BLaER1 (cell line): ENCODE measurements around the gene ADGRA1.
"Not testable (repeated sequence)": the region's sequence is repeated elsewhere in the genome, so short reads cannot be mapped to it uniquely, and the experiment has no call there.

ENCODE experiments used
- H3K27ac ChIP-seq: shearing (Covaris generic); formaldehyde crosslinking; 2 replicates; pipeline ENCODE4 v1.8.1; 2022
- H3K27me3 ChIP-seq: shearing (Covaris generic); formaldehyde crosslinking; 2 replicates; pipeline ENCODE4 v1.8.1; 2022
- H3K36me3 ChIP-seq: shearing (Covaris generic); formaldehyde crosslinking; 2 replicates; pipeline ENCODE4 v1.8.1; 2022
- H3K4me1 ChIP-seq: shearing (Covaris generic); formaldehyde crosslinking; 2 replicates; pipeline ENCODE4 v1.8.1; 2022
- H3K4me2 ChIP-seq: shearing (Covaris generic); formaldehyde crosslinking; 2 replicates; pipeline ENCODE4 v1.8.1; 2022
- H3K4me3 ChIP-seq: shearing (Covaris generic); formaldehyde crosslinking; 2 replicates; pipeline ENCODE4 v1.8.1; 2022
- H3K9ac ChIP-seq: shearing (Covaris generic); formaldehyde crosslinking; 2 replicates; pipeline ENCODE4 v1.8.1; 2022
- H3K9me3 ChIP-seq: shearing (Covaris generic); formaldehyde crosslinking; 2 replicates; pipeline ENCODE4 v1.8.1; 2022
- H4K20me1 ChIP-seq: shearing (Covaris generic); formaldehyde crosslinking; 2 replicates; pipeline ENCODE4 v1.8.1; 2022
- Cebpa-rat ChIP-seq: shearing (Covaris generic); IDR thresholded peaks from 2 replicates; pipeline ENCODE4 v1.8.1; 2022

ADGRA1 gene

DNA sequence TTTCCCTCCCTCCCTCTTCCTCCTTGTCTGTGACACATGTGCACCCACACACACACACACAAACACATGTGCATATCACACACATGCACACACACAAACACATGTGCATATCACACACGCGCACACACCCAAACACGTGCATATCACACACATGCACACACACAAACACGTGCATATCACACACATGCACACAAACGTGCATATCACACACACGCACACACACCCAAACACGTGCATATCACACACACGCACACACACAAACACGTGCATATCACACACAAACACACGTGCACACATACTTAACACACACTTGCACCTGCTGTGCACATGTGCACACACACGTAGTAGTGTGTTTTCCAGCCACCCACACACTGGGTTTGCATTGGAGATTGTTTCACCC is 42.9 kb downstream of the ADGRA1 start:
- H3K27ac ChIP-seq: no peak overlapping the region
- 0 out of 2 replicates have a peak, but pooled peaks cover 8% of the 10 kb centered on the region for H3K9me3 ChIP-seq
- H3K4me2 ChIP-seq: peak overlapping the region; percentile 82
- TF ChIP-seq Cebpa-rat: no peak
- no peaks in the 10 kb centered on the region; the same call in 1 of the 2 replicates for H3K27me3 ChIP-seq
- peaks cover 56% of the 10 kb centered on the region for H3K4me1 ChIP-seq
- H3K9ac ChIP-seq: no peak overlapping the region
- H4K20me1 ChIP-seq: peaks cover 19% of the 10 kb centered on the region
- H3K36me3 ChIP-seq: no peaks in the 10 kb centered on the region
- H3K4me3 ChIP-seq: no peak overlapping the region

DNA sequence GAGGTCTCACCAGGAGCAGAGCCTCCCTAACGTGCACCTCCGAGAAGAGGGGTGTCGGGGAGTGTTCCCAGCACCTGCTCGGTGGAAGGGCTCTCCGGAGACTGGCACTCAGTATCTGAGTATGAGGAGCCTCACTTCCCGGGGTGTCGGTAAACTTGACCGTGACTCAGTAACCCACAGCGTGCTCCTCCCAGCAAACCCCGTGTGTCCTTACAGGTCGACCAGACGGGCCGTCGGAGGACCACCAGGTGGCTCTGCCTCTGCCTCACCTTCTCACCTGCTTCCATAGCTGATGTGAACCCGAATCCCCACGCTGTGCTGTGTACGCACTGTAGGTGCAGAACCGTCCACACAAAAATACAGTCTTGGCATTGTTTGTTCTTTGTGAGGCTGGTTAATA is 43.3 kb downstream of the ADGRA1 start:
- Histone ChIP-seq H3K4me1 (peaks cover 56% of the 10 kb centered on the region), H3K4me3 (no peak overlapping the region), H3K36me3 (no peaks in the 10 kb centered on the region), H4K20me1 (peaks cover 19% of the 10 kb centered on the region), H3K9me3 (0 out of 2 replicates have a peak, but pooled peaks cover 8% of the 10 kb centered on the region), H3K27ac (peak overlapping the region; percentile 12; the same call in 1 of the 2 replicates), H3K27me3 (no peaks in the 10 kb centered on the region; the same call in 1 of the 2 replicates), H3K4me2 (peak overlapping the region; percentile 82), H3K9ac (no peak overlapping the region)
- TF ChIP-seq Cebpa-rat: no peak

DNA sequence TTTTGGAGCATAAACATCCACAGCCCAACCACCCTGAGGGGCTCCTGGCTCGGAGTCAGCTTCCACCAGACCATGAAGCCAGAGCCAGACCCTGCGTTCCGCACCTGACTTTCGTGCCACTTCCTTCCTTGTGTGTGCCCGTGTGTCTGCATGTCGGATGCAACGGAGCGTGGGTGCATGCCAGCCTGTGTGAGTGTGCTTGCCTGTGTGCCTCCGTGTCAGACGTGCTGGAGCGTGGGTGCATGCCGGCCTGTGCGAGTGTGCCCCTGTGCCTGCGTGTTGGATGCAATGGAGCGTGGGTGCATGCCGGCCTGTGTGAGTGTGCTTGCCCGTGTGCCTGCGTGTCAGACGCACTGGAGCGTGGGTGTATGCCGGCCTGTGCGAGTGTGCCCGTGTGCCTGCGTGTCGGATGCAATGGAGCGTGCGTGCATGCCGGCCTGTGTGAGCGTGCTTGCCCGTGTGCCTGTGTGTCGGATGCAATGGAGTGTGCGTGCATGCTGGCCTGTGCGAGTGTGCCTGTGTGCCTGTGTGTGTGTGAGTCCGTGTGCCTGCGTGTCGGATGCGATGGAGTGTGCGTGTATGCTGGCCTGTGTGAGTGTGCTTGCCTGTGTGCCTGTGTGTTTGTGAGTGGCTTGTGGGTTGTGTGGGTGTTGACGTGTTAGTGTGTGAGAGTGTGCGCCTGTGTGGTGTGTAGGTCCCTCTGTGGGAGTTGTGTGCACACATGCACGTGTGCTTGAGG is 44.2 kb downstream of the ADGRA1 start:
- Histone ChIP-seq H3K4me3 (no peak overlapping the region), H3K4me1 (peaks cover 61% of the 10 kb centered on the region), H3K4me2 (peak overlapping the region; percentile 82), H3K9ac (no peak overlapping the region), H3K27me3 (no peaks in the 10 kb centered on the region), H3K36me3 (no peaks in the 10 kb centered on the region), H3K27ac (0 out of 2 replicates have a peak overlapping the region, but pooled peaks have one; percentile 16), H3K9me3 (0 out of 2 replicates have a peak, but pooled peaks cover 8% of the 10 kb centered on the region), H4K20me1 (peaks cover 19% of the 10 kb centered on the region)
- no peak for TF ChIP-seq Cebpa-rat

DNA sequence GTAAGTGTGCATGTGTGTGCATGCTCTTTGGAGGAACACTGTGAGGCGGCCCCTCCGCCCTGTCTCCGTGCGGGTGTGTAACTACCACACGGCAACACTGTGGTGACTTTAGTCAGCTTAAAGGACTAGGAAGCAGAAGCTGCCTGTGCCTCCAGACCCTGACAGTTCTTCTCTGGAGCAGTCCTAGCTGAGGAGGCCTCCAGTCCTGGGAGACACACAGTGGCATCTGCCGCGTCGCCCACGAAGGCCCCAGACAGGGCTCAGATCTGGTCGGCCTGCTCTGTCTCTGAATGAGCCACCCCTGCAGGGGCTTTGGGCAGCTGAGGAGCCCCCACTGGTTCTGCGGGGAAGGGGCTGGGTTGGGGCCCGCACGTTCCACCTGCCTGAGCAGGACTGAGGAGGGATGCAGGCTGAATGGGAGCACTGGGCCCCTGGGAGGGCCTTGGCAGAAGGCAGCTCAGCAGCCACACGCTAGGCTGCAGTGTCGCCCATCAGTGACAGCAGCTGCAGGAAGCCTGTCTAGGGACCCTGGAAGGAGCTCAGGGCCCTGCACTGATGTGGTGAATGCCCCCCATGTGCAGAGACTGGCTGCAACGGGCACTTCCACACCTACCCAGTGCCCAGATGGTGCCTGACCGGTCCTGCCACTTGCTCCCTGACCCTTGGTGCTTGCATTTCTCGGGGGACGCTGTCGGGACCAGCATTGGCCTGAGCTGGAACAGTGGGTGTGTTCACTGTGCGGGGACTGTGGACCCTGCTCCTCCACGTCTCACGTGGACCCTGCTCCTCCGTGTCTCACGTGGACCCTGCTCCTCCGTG is 45.0 kb downstream of the ADGRA1 start:
- peak overlapping the region; percentile 16; the same call in 1 of the 2 replicates for H3K27ac ChIP-seq
- 0 out of 2 replicates have a peak, but pooled peaks cover 8% of the 10 kb centered on the region for H3K9me3 ChIP-seq
- H3K4me3 ChIP-seq: no peak overlapping the region
- peaks cover 19% of the 10 kb centered on the region for H4K20me1 ChIP-seq
- H3K27me3 ChIP-seq: no peaks in the 10 kb centered on the region
- H3K36me3 ChIP-seq: no peaks in the 10 kb centered on the region
- H3K4me2 ChIP-seq: peak overlapping the region; percentile 82
- no peak overlapping the region for H3K9ac ChIP-seq
- peaks cover 67% of the 10 kb centered on the region for H3K4me1 ChIP-seq
- no peak for TF ChIP-seq Cebpa-rat

DNA sequence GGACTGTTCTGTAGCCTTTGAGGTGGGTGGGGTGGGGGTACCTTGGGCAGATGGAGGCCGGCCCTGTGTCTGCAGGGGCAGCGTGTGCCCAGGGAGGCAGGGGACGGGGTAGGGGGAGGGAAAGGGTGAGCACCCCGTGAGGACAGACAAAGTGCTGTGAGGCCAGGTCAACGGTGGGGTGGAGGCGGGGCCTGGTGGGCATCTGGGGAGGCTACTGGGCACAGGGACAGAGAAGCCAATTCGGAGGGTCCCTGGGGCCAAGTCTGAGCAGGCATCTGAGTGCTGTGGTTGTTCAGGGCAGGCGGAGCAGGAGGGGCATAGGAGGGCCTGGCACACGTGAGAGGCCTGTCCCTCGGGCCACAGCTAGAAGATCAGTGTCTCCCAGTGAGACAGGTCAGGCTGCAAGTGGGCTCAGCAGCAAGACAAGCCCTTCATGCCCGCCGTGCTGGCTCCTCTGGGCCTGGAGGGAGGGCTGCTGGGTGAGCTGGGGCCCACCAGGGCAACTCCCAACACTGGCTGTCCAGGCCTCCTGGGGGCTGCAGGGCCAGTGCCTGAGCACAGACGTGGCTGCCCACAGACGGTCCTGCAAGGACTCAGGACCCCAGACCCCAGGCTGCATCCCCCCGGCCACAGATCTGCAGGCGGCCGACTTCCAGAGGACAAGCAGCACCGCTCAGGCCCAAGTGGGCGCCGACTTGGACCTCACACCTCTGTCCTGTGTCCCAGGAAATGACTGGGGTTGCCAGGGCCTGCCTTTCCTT is 45.9 kb downstream of the ADGRA1 start:
- peak overlapping the region; percentile 12; the same call in 1 of the 2 replicates for H3K9ac ChIP-seq
- H4K20me1 ChIP-seq: peaks cover 19% of the 10 kb centered on the region
- no peak for TF ChIP-seq Cebpa-rat
- H3K27ac ChIP-seq: peak overlapping the region; percentile 13; the same call in 1 of the 2 replicates
- no peaks in the 10 kb centered on the region for H3K36me3 ChIP-seq
- H3K9me3 ChIP-seq: 0 out of 2 replicates have a peak, but pooled peaks cover 1% of the 10 kb centered on the region
- peaks cover 73% of the 10 kb centered on the region for H3K4me1 ChIP-seq
- H3K27me3 ChIP-seq: no peaks in the 10 kb centered on the region
- H3K4me2 ChIP-seq: peak overlapping the region; percentile 82
- H3K4me3 ChIP-seq: no peak overlapping the region

DNA sequence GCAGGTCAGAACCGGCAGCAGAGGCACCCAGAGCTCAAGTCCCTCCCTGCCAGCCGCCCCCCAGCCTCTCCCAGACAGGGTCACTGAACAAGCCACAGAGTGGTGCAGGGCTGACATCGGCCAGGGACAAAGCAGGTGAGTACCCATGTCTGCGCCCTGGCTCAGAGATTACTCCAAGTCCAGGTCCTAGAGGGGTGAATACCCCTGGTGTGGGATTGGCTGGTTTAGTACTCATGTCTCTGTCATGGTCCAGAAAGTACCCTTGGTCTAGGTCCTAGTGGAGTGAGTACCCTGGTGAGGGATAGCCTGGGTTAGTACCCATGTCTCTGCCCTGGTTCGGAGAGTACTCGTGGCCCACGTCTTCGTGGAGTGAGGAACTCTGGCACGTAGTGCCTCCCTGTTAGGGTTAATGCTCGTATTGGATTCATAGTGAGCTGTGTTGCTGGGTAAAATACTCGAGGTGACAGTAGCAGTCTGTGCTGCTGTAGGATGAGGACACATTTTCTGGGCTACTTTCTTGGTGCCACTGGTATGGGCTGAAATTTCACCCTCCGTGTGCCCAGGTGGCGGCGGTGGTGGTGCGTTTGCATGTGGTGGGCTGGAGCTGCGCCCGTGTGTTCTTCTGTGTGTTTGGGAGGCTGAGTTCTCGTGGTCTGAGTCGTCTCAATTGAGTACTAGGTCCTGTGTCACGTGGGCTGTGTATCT is 46.8 kb downstream of the ADGRA1 start:
- Histone ChIP-seq H3K4me2 (peak overlapping the region; percentile 82), H3K4me1 (peaks cover 82% of the 10 kb centered on the region), H3K4me3 (no peak overlapping the region)

DNA sequence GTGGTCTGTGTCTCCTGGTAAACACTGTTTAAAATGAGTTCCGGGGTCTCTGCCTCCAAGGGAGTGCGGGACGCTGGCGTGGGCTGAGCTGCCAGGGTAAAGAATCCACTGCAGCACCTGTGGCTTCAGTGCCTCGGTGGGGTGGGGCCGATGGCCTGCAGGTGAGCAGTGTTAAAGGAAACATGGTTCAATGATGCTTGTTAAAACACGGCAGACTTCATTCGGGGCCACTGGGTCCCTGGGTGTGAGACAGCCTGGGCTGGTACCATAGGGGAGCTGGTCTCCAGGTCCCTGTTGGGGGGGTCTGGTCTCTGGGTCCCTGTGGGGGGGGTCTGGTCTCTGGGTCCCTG is 47.4 kb downstream of the ADGRA1 start:
- H3K4me2 ChIP-seq: peak overlapping the region; percentile 82

More for the DNA sequence above, 46.8 kb downstream of the ADGRA1 start:
- H3K9ac ChIP-seq: no peak overlapping the region
- no peak for TF ChIP-seq Cebpa-rat
- peak overlapping the region; percentile 13; the same call in 1 of the 2 replicates for H3K27ac ChIP-seq
- peaks cover 19% of the 10 kb centered on the region for H4K20me1 ChIP-seq
- H3K27me3 ChIP-seq: no peaks in the 10 kb centered on the region
- no peaks in the 10 kb centered on the region for H3K9me3 ChIP-seq
- no peaks in the 10 kb centered on the region for H3K36me3 ChIP-seq

DNA sequence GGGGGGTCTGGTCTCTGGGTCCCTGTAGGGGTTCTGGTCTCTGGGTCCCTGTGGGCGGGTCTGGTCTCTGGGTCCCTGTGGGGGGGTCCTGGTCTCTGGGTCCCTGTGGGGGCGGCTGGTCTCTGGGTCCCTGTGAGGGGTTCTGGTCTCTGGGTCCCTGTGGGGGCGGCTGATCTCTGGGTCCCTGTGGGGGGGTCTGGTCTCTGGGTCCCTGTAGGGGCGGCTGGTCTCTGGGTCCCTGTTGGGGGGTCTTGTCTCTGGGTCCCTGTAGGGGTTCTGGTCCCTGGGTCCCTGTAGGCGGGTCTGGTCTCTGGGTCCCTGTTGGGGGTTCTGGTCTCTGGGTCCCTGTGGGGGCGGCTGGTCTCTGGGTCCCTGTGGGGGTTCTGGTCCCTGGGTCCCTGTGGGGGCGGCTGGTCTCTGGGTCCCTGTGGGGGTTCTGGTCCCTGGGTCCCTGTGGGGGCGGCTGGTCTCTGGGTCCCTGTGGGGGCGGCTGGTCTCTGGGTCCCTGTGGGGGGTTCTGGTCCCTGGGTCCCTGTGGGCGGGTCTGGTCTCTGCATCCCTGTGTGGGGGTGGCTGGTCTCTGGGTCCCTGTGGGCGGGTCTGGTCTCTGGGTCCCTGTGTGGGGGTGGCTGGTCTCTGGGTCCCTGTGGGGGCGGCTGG is 49.9 kb downstream of the ADGRA1 start:
- Histone ChIP-seq H3K4me1 (peaks cover 80% of the 10 kb centered on the region), H3K4me2 (peak overlapping the region; percentile 55), H3K27ac (peak overlapping the region; percentile 59)
- not testable (repeated sequence) for H4K20me1 ChIP-seq, H3K27me3 ChIP-seq, H3K9me3 ChIP-seq, H3K4me3 ChIP-seq, H3K36me3 ChIP-seq, H3K9ac ChIP-seq

More for the DNA sequence above, 47.4 kb downstream of the ADGRA1 start:
- Histone ChIP-seq H4K20me1 (peaks cover 19% of the 10 kb centered on the region), H3K9ac (no peak overlapping the region), H3K9me3 (no peaks in the 10 kb centered on the region), H3K36me3 (no peaks in the 10 kb centered on the region), H3K27ac (no peak overlapping the region), H3K27me3 (no peaks in the 10 kb centered on the region), H3K4me3 (no peak overlapping the region), H3K4me1 (peaks cover 81% of the 10 kb centered on the region)
- no peak for TF ChIP-seq Cebpa-rat
